GM12874 (cell line): ENCODE data around the gene CUEDC1.

Experiments
- CTCF ChIP-seq: IDR thresholded peaks from 2 replicates; pipeline ENCODE4 v1.5.1; 2011; ENCODE audit warnings: low read depth, mild to moderate bottlenecking, control low read depth, low read length, moderate library complexity; ENCODE audit not compliant: insufficient read depth

Gene CUEDC1

DNA sequence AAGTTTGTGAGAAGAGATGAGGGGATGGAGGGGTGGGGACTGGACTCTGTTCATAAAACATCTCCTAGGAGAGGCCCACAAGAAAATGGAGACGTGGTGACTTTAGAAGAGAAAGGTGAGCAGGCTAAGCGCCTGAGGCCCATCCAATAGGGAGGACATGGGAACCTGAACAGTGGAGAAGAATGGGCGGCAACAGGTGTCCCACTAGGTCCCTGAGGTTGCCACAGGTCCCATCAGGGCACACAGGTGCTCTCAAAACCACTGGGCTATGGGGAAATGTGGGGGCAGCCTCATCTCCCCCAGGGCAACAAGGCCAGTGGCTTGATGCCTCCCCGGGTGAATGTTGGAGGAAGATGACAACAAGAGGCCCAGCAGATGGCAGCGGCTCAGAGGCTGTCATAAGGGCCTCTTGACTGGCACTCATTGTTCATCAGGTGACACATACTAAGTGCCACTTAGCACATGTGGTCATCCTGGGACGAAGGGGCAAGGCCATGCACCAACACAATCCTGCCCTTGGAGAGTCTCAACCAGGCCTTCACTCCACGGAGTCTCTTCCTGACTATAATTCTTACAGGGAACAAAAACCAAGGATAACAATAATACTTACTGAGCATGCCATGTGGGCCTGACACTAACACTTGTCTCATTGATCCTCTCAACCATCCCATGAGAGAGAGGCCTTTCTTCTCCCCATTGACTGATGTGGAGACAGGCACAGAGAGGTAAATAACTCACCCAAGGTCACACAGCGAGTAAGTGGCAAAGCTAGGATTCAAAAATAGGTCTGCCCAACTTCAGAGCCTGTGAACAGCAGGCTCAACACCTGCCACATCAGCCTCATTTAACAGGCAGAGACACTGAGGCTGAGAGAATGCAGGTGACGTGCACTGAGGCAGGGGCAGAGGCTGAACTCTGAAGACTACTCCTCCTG is 38.0 kb downstream of the CUEDC1 start:
- TF ChIP-seq CTCF: peak; percentile 49

DNA sequence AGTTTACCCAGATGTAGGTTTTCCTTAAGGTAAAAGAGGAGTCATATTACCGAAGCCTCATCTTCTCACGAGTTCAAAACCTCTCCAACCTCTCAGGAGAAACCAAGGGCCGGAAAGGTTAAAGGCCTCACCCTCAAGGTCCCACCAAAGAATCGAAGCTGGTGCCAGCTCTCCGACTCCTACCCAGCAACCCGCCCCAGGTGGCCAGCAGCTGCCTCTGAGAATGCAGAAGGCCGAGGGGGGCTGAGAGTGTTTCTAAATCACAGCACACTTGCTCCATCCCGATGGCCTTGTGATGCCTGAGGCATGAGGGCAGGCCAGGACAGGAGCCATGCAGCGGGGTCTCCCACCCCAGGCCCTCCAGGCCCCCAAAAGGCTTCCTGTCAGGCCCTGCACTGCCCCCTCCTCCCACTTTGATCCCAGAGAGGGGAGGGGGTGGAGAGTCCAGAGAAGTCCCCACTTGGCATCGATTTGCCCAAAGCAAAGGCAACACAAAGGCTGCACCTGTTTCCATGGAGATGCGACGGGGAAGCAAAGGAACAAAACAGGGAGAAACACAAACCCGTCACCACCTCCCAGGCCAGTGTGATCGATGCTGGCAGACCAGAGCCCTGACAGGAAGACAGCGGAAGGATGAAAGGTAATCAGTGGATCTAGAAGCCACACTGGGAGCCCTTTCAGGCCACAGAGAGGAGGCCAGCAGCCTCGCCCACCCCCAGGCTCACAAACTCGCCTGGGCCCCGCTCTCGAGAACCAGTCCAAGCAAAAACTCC is 39.0 kb downstream of the CUEDC1 start:
- TF ChIP-seq CTCF: no peak

DNA sequence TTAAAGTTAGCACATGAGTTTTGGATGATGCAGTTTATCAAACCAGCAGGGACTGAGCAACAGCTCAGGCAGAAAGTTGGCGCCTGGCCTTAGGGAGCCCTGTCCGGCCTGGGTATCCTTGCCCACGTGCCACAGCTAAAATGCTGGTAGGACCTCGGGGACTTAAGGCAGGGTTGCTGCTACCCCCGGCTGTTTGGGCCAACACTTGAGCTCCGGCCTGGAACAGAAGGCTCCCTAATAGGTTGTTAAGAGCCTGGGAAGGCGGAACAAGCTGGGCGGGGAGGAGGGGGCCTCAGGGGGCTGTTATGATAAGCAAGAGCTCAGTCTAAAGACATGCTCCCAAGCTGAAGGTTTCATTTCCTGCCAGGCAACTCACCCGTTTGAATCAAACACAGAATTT is 39.7 kb downstream of the CUEDC1 start:
- no peak for TF ChIP-seq CTCF

DNA sequence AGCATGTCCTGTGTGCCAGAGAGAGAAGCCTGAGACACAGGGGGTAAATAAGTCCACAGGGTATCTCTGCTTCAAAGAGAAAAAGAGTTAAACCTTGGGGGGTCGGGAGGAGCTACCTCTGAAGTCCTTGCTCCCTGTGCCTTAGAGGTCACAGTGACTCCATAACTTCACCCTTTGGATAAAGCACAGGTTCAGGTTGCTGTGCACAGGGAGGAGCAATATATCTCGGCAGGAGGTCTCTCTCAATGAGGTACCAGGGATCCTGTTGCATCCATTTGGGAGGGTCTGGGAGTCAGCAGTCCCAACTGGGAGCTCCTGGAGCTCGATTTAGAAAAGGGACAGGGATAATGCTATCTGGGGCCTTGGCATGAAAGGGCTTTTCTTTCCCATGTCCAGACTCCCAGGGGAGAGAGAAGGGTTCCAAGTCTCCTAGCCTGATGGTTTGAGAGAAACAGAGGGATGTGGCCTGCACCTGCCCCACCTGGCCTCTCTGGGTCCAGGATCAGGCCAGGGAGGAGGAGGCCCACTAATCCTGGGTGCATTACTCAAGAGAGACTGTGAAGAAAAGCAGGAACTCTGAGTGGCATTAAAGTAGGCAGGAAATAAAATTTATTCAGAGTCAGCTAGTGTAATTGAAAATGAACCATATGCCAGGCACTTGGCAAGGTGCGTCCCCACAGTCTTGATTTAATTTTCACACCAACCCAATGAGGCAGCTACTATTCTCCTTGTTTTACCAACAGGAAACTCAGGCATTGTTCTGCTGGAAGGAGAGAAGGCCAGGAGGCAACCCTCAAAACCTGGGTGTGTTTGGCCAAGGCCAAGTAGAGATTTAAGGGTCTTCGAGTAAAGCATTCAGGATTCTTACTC is 40.7 kb downstream of the CUEDC1 start:
- TF ChIP-seq CTCF: no peak

- TF ChIP-seq CTCF: no peak
Measured at GRCh38 chr17:57913575-57914272, 41.5 kb downstream of the CUEDC1 start.

GRCh38 chr17:57911834-57912673 is 43.2 kb downstream of the CUEDC1 start:
- TF ChIP-seq CTCF: no peak
